HepG2 (cell line): Measurements from ENCODE around the gene CEACAM3. TPM values are rescaled to one million over a fixed set of nuclear protein-coding genes. Genes with fewer than 3 reads are reported as not detected.

ENCODE experiments used
- ATAC-seq: fragments of 200-7000 bp; cut with Tn5 transposase; 3 replicates; pipeline ENCODE4 v1.9.1; 2020; ENCODE audit warnings: mild to moderate bottlenecking, moderate library complexity
- BruUV-seq: library from RNA; stranded (reverse); fragments of 400-500 nt; replicated peaks from 2 replicates; lab custom pipeline; 2021; lab: Mats Ljungman, UMichigan
- CTCF ChIA-PET: fragments of 300-600 bp; formaldehyde crosslinking; extraction: SDS; loops from one replicate; lab custom pipeline; 2021; ENCODE audit warnings: low total read pairs, inconsistent platforms, low intra/inter-chr PET ratio; lab: Yijun Ruan, JAX
- POLR2A ChIA-PET: fragments of 350-600 bp; sonication (Branson Sonifier 250); formaldehyde crosslinking; loops from one replicate; lab custom pipeline; 2020; ENCODE audit warnings: antibody characterized with exemption, inconsistent platforms; lab: Yijun Ruan, JAX
- DNase-seq: peaks from one replicate; pipeline ENCODE4 v3.0.0-alpha.2; 2015; ENCODE audit warnings: low spot score
- FAIRE-seq: peaks from 3 replicates; lab custom pipeline; 2011; peaks lifted over from hg19 to GRCh38; lab: Jason Lieb, UNC
- H2AFZ ChIP-seq: one replicate; pipeline ENCODE4 v1.6.1; 2011; ENCODE audit warnings: low read length, inconsistent platforms
- H3K27ac ChIP-seq: fragments of 300-600 bp; 3 replicates; pipeline ENCODE4 v1.8.0; 2011; ENCODE audit warnings: mixed run types, mild to moderate bottlenecking, mixed read lengths, low read length, inconsistent platforms; ENCODE audit not compliant: insufficient read depth; ENCODE audit errors: extremely low read length
- H3K27me3 ChIP-seq, 2 experiments: fragments of 200-600 bp in 1 of 2; 2 replicates in 1 of 2; 3 replicates in 1 of 2; pipeline versions ENCODE4 v1.6.0 to v1.8.0; 2011; ENCODE audit warnings: low read length in 2 of 2, mild to moderate bottlenecking in 2 of 2, moderate library complexity in 2 of 2, inconsistent platforms in 1 of 2; ENCODE audit not compliant: insufficient read depth in 2 of 2, control insufficient read depth in 1 of 2
- H3K36me3 ChIP-seq, 2 experiments: fragments of 200-600 bp in 1 of 2; replicated peaks in 1 of 2; 2 replicates in 1 of 2; 3 replicates in 1 of 2; pipeline versions ENCODE4 v1.5.1 to v1.8.0; 2011; ENCODE audit warnings: low read length in 2 of 2, inconsistent platforms in 1 of 2; ENCODE audit not compliant: insufficient read depth in 2 of 2, control insufficient read depth in 1 of 2
- H3K4me1 ChIP-seq: 2 replicates; pipeline ENCODE4 v1.5.1; 2012; ENCODE audit warnings: low read length, inconsistent platforms; ENCODE audit not compliant: insufficient read depth
- H3K4me2 ChIP-seq: 2 replicates; pipeline ENCODE4 v1.6.0; 2011; ENCODE audit warnings: low read depth, low read length, inconsistent platforms
- H3K4me3 ChIP-seq, 3 experiments: fragments of 200-600 bp in 1 of 3; sonication (generic), shearing (Covaris generic) in 1 of 3; replicated peaks in 1 of 3; 2 replicates each; pipeline ENCODE4 v1.5.1; 2011 to 2016; ENCODE audit warnings: low read length in 3 of 3, inconsistent platforms in 2 of 3, low read depth in 2 of 3, mild to moderate bottlenecking in 2 of 3, control low read depth in 1 of 3, mixed read lengths in 1 of 3; ENCODE audit not compliant: insufficient read depth in 1 of 3
- H3K79me2 ChIP-seq: one replicate; pipeline ENCODE4 v1.6.1; 2011; ENCODE audit warnings: low read length, inconsistent platforms; ENCODE audit not compliant: insufficient read depth
- H3K9ac ChIP-seq: 2 replicates; pipeline ENCODE4 v1.6.0; 2011; ENCODE audit warnings: mild to moderate bottlenecking, low read depth, low read length, inconsistent platforms; ENCODE audit not compliant: insufficient read depth
- H3K9me3 ChIP-seq: 2 replicates; pipeline ENCODE4 v1.5.1; 2012; ENCODE audit warnings: mild to moderate bottlenecking, low read length
- H4K20me1 ChIP-seq: 2 replicates; pipeline ENCODE4 v1.6.0; 2011; ENCODE audit warnings: inconsistent platforms, mild to moderate bottlenecking, low read length, moderate library complexity; ENCODE audit not compliant: insufficient read depth
- AHR ChIP-seq: IDR thresholded peaks from 2 replicates; pipeline ENCODE4 v1.6.1; 2018; ENCODE audit warnings: missing genetic modification reagents, missing compliant biosample characterization
- HMG20A ChIP-seq: IDR thresholded peaks from 2 replicates; pipeline ENCODE4 v1.6.1; 2016; ENCODE audit warnings: borderline replicate concordance
- HMG20B ChIP-seq: conservative IDR thresholded peaks from 2 replicates; pipeline ENCODE4 v1.6.1; 2016; ENCODE audit warnings: missing genetic modification reagents, missing compliant biosample characterization
- NCOA5 ChIP-seq: sonication (generic); formaldehyde crosslinking; IDR thresholded peaks from 2 replicates; pipeline ENCODE4 v1.4.0; 2020; ENCODE audit warnings: missing genetic modification reagents
- RNF219 ChIP-seq: sonication (generic); formaldehyde crosslinking; IDR thresholded peaks from 2 replicates; pipeline ENCODE4 v1.5.0; 2020; ENCODE audit warnings: mild to moderate bottlenecking, missing genetic modification reagents
- SETDB1 ChIP-seq: sonication (generic); formaldehyde crosslinking; IDR thresholded peaks from 2 replicates; pipeline ENCODE4 v1.5.1; 2020; ENCODE audit warnings: missing genetic modification reagents, mild to moderate bottlenecking, borderline replicate concordance
- SKI ChIP-seq: fragments of 450-650 bp; IDR thresholded peaks from one replicate; pipeline ENCODE4 v1.6.1; 2018; ENCODE audit warnings: mild to moderate bottlenecking; ENCODE audit not compliant: partially characterized antibody
- THAP7 ChIP-seq: sonication (generic); formaldehyde crosslinking; IDR thresholded peaks from 2 replicates; pipeline ENCODE4 v1.8.1; 2023; ENCODE audit warnings: mild to moderate bottlenecking, missing genetic modification reagents
- ZBTB10 ChIP-seq: sonication (generic); formaldehyde crosslinking; IDR thresholded peaks from 2 replicates; pipeline ENCODE4 v1.4.0; 2020; ENCODE audit warnings: missing genetic modification reagents, borderline replicate concordance
- ZNF274 ChIP-seq: sonication (generic); formaldehyde crosslinking; IDR thresholded peaks from 2 replicates; pipeline ENCODE4 v1.5.1; 2020; ENCODE audit warnings: mild to moderate bottlenecking, missing genetic modification reagents
- ZNF431 ChIP-seq: sonication (generic); formaldehyde crosslinking; IDR thresholded peaks from 2 replicates; pipeline ENCODE4 v1.9.0; 2022; ENCODE audit warnings: missing genetic modification reagents, low read depth, mild to moderate bottlenecking, borderline replicate concordance
- ZNF562 ChIP-seq: sonication (generic); formaldehyde crosslinking; IDR thresholded peaks from 2 replicates; pipeline ENCODE4 v1.8.0; 2022; ENCODE audit warnings: missing genetic modification reagents, borderline replicate concordance
- ZNF720 ChIP-seq: sonication (generic); formaldehyde crosslinking; IDR thresholded peaks from 2 replicates; pipeline ENCODE4 v1.4.0; 2020; ENCODE audit warnings: missing genetic modification reagents
- WGBS: methylation state at CpG from one replicate; pipeline ENCODE4 v1.1.6; 2017; ENCODE audit warnings: low lambda C conversion rate; 5-methylcytosine and 5-hydroxymethylcytosine counted together
- in situ Hi-C: cut with HindIII; loops from 2 replicates; pipeline ENCODE4 v1.10.0; 2017; ENCODE audit warnings: low pct_unique_long_range_greater_than_20kb; ENCODE audit not compliant: extremely low pct_ligation_motif_present
- intact Hi-C: fragments of 100-400 bp; cut with micrococcal nuclease; formaldehyde crosslinking; loops from one replicate; pipeline ENCODE4 v1.10.0; 2022; ENCODE audit not compliant: unreplicated experiment
- polyA plus RNA-seq, 8 experiments: library from polyadenylated mRNA; depleted of rRNA in 3 of 8; stranded (reverse) in 7 of 8; unstranded in 1 of 8; fragments of >200 nt; fragmentation: Illumina TruSeq in 4 of 8; extraction: Trizol in 4 of 8; gene quantifications; 2 replicates each; pipeline versions ENCODE4 v1.2.1 to v1.2.3, GENCODE V29; 2011 to 2016; ENCODE audit warnings: low read depth in 4 of 8, missing spikeins in 1 of 8, mixed read lengths in 1 of 8; ENCODE audit not compliant: insufficient read depth in 1 of 8
- total RNA-seq, 5 experiments: library from RNA; depleted of rRNA; stranded (reverse); fragments of >200 nt; fragmentation: Illumina TruSeq; extraction: Trizol; gene quantifications; 2 replicates each; pipeline ENCODE4 v1.2.3, GENCODE V29; 2016; ENCODE audit warnings: low read depth in 1 of 5
- TF ChIP-seq, protein P1 (sequence below), 2 experiments: sonication (generic) in 1 of 2; formaldehyde crosslinking in 1 of 2; IDR thresholded peaks; 2 replicates each; pipeline versions ENCODE4 v1.4.0 to v1.6.1; 2018 to 2020; ENCODE audit warnings: missing genetic modification reagents in 2 of 2, borderline replicate concordance in 1 of 2, low read depth in 1 of 2, mild to moderate bottlenecking in 1 of 2, missing biosample characterization in 1 of 2

The CEACAM3 gene
- total and polyA plus RNA-seq, 2 of the 13 experiments (the other 11 are each of a cell fraction or from before 2014, with no cell fraction given) = not detected

- intact Hi-C loops = no loop called here
Observed at GRCh38 chr19:41850381-41850780, 54.0 kb downstream of the CEACAM3 start.

More at GRCh38 chr19:41850381-41850780, 54.0 kb downstream of the CEACAM3 start:
- in situ Hi-C loops = no loop called here
- no TSS peak for BruUV-seq
- 0% methylated on average over 5 of the region's 5 CpGs for WGBS
- Histone ChIP-seq H3K4me3 (no peak overlapping the region), H3K27me3 (peaks cover 1 to 51% of the 10 kb centered on the region in 2 experiments; a peak in 4 of 5 replicates), H3K9ac (no peak overlapping the region), H3K4me2 (no peak overlapping the region), H3K36me3 (no peaks in the 10 kb centered on the region), H4K20me1 (no peaks in the 10 kb centered on the region), H2AFZ (no peak overlapping the region), H3K79me2 (no peaks in the 10 kb centered on the region), H3K9me3 (no peaks in the 10 kb centered on the region), H3K4me1 (no peaks in the 10 kb centered on the region; the same call in 1 of the 2 replicates), H3K27ac (no peak overlapping the region)
- CTCF ChIA-PET = no interaction called here
- no peak for DNase-seq
- no peak for FAIRE-seq
- ATAC-seq = no peak
- POLR2A ChIA-PET = interaction anchor here (0.8 kb wide), 1 partner anchor 10 kb away, joined by 3 read pairs; the partner anchor contains the start of gene RPS19
- TF ChIP-seq SKI (no peak), NCOA5 (CRISPR knock-in tag) (no peak), AHR (CRISPR knock-in tag) (no peak), HMG20B (CRISPR knock-in tag) (no peak), ZNF562 (CRISPR knock-in tag) (no peak), THAP7 (CRISPR knock-in tag) (no peak), ZNF431 (CRISPR knock-in tag) (no peak), SETDB1 (CRISPR knock-in tag) (no peak), RNF219 (CRISPR knock-in tag) (no peak), ZNF720 (CRISPR knock-in tag) (no peak), ZNF274 (CRISPR knock-in tag) (no peak), ZBTB10 (CRISPR knock-in tag) (no peak), HMG20A (CRISPR knock-in tag) (no peak)
- TF ChIP-seq, protein P1, sequence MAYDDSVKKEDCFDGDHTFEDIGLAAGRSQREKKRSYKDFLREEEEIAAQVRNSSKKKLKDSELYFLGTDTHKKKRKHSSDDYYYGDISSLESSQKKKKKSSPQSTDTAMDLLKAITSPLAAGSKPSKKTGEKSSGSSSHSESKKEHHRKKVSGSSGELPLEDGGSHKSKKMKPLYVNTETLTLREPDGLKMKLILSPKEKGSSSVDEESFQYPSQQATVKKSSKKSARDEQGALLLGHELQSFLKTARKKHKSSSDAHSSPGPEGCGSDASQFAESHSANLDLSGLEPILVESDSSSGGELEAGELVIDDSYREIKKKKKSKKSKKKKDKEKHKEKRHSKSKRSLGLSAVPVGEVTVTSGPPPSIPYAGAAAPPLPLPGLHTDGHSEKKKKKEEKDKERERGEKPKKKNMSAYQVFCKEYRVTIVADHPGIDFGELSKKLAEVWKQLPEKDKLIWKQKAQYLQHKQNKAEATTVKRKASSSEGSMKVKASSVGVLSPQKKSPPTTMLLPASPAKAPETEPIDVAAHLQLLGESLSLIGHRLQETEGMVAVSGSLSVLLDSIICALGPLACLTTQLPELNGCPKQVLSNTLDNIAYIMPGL (CRISPR knock-in tag; IDR thresholded peaks at IDR 0.05; ENCODE audit: borderline replicate concordance in 1 of 2, low read depth in 1 of 2) = no peak
